ENCODE results near the gene MAG. TPM values are rescaled to one million over a fixed set of nuclear protein-coding genes. Genes with fewer than 3 reads are reported as not detected.

MAG gene
- total and polyA plus RNA-seq, 10 of the 15 experiments (the other 5 are each of a cell fraction or from before 2014, with no cell fraction given): 0.03 to 0.82 (median 0.17) TPM; not detected in 2

GRCh38 chr19:35346193-35347052 lies 54.5 kb downstream of the MAG start (continued):
- no peak for TF ChIP-seq ZNF274 (IDR thresholded peaks at IDR 0.05; ENCODE audit: insufficient read depth, insufficient read length)
- TF ChIP-seq TAF1 (IDR thresholded peaks at IDR 0.05; ENCODE audit: borderline replicate concordance, low read depth, low read length): no peak
- TF ChIP-seq, protein P1, sequence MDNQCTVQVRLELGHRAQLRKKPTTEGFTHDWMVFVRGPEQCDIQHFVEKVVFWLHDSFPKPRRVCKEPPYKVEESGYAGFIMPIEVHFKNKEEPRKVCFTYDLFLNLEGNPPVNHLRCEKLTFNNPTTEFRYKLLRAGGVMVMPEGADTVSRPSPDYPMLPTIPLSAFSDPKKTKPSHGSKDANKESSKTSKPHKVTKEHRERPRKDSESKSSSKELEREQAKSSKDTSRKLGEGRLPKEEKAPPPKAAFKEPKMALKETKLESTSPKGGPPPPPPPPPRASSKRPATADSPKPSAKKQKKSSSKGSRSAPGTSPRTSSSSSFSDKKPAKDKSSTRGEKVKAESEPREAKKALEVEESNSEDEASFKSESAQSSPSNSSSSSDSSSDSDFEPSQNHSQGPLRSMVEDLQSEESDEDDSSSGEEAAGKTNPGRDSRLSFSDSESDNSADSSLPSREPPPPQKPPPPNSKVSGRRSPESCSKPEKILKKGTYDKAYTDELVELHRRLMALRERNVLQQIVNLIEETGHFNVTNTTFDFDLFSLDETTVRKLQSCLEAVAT (IDR thresholded peaks at IDR 0.05): peak; percentile 90
- TF ChIP-seq TCF12 (IDR thresholded peaks at IDR 0.05; ENCODE audit: low read depth, low read length): peak; percentile 70
- peak; percentile 94 for TF ChIP-seq MYC (IDR thresholded peaks at IDR 0.05; ENCODE audit: insufficient read depth, insufficient read length, insufficient replicate concordance, low read length, severe bottlenecking)
- peak; percentile 99 for TF ChIP-seq RELA (IDR thresholded peaks at IDR 0.05; ENCODE audit: borderline replicate concordance, partially characterized antibody)
- TF ChIP-seq ESRRA (IDR thresholded peaks at IDR 0.05; ENCODE audit: low read length): no peak
- peak; percentile 88 for TF ChIP-seq EED (IDR thresholded peaks at IDR 0.05; ENCODE audit: low read depth)
- TF ChIP-seq KDM1A (IDR thresholded peaks at IDR 0.05; ENCODE audit: borderline replicate concordance): no peak
- peak; percentile 79 for TF ChIP-seq RUNX3 (IDR thresholded peaks at IDR 0.05; ENCODE audit: low read length)
- peak; percentile 72; the same call in 1 of the 2 replicates for TF ChIP-seq TCF3 (IDR thresholded peaks at IDR 0.05; ENCODE audit: borderline replicate concordance, insufficient read depth, low read depth, low read length)
- TF ChIP-seq STAT3 (IDR thresholded peaks at IDR 0.05; ENCODE audit: low read depth, low read length): no peak
- TF ChIP-seq STAT1 (conservative IDR thresholded peaks at IDR 0.05): no peak
- TF ChIP-seq NRF1 (conservative IDR thresholded peaks at IDR 0.05; ENCODE audit: low read depth, low read length): peak; percentile 44
- TF ChIP-seq POLR2AphosphoS5 (IDR thresholded peaks at IDR 0.05; ENCODE audit: low read length): peak; percentile 57; the same call in 1 of the 2 replicates
- peak; percentile 98 for TF ChIP-seq RELB (IDR thresholded peaks at IDR 0.05; ENCODE audit: low read depth)
- TF ChIP-seq, protein P2, sequence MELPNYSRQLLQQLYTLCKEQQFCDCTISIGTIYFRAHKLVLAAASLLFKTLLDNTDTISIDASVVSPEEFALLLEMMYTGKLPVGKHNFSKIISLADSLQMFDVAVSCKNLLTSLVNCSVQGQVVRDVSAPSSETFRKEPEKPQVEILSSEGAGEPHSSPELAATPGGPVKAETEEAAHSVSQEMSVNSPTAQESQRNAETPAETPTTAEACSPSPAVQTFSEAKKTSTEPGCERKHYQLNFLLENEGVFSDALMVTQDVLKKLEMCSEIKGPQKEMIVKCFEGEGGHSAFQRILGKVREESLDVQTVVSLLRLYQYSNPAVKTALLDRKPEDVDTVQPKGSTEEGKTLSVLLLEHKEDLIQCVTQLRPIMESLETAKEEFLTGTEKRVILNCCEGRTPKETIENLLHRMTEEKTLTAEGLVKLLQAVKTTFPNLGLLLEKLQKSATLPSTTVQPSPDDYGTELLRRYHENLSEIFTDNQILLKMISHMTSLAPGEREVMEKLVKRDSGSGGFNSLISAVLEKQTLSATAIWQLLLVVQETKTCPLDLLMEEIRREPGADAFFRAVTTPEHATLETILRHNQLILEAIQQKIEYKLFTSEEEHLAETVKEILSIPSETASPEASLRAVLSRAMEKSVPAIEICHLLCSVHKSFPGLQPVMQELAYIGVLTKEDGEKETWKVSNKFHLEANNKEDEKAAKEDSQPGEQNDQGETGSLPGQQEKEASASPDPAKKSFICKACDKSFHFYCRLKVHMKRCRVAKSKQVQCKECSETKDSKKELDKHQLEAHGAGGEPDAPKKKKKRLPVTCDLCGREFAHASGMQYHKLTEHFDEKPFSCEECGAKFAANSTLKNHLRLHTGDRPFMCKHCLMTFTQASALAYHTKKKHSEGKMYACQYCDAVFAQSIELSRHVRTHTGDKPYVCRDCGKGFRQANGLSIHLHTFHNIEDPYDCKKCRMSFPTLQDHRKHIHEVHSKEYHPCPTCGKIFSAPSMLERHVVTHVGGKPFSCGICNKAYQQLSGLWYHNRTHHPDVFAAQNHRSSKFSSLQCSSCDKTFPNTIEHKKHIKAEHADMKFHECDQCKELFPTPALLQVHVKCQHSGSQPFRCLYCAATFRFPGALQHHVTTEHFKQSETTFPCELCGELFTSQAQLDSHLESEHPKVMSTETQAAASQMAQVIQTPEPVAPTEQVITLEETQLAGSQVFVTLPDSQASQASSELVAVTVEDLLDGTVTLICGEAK (IDR thresholded peaks at IDR 0.05; ENCODE audit: borderline replicate concordance): peak; percentile 16; the same call in 1 of the 2 replicates
- 0 out of 2 replicates have a peak, but pooled peaks have one; percentile 27 for TF ChIP-seq HSF1 (IDR thresholded peaks at IDR 0.05; ENCODE audit: low read depth, low read length)

Measured in GM12878 (cell line).